ENCODE measurements around the gene FOLR2. TPM values are rescaled to one million over a fixed set of nuclear protein-coding genes. Genes with fewer than 3 reads are reported as not detected.
A peak's percentile ranks its signal among the peaks of the same experiment; 100 is the strongest.
"Not testable (repeated sequence)": the region's sequence is repeated elsewhere in the genome, so short reads cannot be mapped to it uniquely, and the experiment has no call there.

Gene FOLR2
- not detected in 2 replicates for total RNA-seq

DNA sequence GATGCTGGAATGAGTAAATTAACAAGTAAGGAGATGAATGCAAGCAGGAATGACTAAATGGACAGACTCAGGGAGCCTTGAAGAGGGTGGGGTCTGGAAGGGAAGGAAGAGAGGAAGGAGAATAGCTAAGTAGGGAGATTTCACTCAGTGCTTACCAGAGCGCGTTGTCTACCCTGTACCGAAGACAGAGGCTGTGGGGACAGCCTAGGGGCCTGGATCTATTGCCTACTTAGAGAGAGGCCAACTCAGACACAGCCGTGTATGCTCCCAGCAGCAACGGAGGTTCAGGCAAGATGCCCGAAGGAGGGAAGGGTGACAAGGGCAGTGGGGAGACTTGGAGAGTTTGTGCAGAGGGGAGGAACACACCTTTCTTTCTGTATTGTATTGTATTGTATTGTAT, at the start of gene FOLR2:
FOLR2 (plus strand) TSS at position 157 of the 400 bp plus-strand sequence. CDS start 1,791 bp downstream, outside the sequence.
- DNase-seq (ENCODE audit: low read depth) (no peak), FAIRE-seq (no peak)
- no peaks in the 10 kb centered on the region for H3K27me3 ChIP-seq (ENCODE audit: control insufficient read depth, insufficient read depth, low read length)
- TF ChIP-seq, protein P1, sequence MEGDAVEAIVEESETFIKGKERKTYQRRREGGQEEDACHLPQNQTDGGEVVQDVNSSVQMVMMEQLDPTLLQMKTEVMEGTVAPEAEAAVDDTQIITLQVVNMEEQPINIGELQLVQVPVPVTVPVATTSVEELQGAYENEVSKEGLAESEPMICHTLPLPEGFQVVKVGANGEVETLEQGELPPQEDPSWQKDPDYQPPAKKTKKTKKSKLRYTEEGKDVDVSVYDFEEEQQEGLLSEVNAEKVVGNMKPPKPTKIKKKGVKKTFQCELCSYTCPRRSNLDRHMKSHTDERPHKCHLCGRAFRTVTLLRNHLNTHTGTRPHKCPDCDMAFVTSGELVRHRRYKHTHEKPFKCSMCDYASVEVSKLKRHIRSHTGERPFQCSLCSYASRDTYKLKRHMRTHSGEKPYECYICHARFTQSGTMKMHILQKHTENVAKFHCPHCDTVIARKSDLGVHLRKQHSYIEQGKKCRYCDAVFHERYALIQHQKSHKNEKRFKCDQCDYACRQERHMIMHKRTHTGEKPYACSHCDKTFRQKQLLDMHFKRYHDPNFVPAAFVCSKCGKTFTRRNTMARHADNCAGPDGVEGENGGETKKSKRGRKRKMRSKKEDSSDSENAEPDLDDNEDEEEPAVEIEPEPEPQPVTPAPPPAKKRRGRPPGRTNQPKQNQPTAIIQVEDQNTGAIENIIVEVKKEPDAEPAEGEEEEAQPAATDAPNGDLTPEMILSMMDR (IDR thresholded peaks at IDR 0.05; ENCODE audit: insufficient read depth, low read length, severe bottlenecking), result no peak
- no peak within 1 kb of the TSS for H3K4me3 ChIP-seq (ENCODE audit: low read depth, low read length)
- H3K36me3 ChIP-seq (ENCODE audit: control insufficient read depth, insufficient read depth, low read length), result no peaks in the 10 kb centered on the region

DNA sequence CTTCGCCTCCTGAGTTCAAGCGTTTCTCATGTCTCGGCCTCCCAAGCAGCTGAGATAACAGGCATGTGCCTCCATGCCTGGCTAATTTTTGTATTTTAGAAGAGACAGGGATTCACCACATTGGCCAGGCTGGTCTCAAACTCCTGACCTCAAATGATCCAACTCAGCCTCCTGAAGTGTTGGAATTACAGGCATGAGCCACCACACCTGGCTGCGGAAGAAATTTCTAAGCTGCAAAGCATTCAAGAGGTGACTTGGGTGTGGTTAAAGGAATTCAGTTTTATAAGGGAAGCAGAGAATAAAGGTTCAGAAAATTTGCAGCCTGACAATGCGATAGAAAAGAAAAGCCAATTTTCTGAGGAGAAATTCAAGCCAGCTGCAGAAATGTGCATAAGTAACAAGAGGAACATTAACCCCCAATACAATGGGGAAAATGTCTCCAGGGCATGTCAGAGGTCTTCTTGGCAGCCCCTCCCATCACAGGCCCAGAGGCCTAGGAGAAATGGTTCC, 47.5 kb upstream of the FOLR2 start:
- not testable (repeated sequence) for FAIRE-seq; H3K27me3 ChIP-seq (ENCODE audit: control insufficient read depth, insufficient read depth, low read length); H3K4me3 ChIP-seq (ENCODE audit: low read depth, low read length); DNase-seq (ENCODE audit: low read depth); H3K36me3 ChIP-seq (ENCODE audit: control insufficient read depth, insufficient read depth, low read length)

DNA sequence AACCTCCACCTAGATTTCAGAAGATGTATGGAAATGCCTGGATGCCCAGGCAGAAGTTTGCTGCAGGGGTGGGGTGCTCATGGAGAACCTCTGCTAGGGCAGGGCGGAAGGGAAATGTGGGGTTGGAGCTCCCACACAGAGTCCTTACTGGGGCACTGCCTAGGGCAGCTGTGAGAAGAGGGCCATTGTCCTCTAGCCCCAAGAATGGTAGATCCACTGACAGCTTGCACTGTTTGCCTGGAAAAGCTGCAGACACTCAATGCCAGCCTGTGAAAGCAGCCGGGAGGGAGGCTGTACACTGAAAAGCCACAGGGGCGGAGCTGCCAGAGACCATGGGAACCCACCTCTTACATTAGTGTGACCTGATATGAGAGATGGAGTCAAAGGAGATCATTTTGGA, 46.8 kb upstream of the FOLR2 start:
- FAIRE-seq; DNase-seq (ENCODE audit: low read depth); H3K4me3 ChIP-seq (ENCODE audit: low read depth, low read length); H3K27me3 ChIP-seq (ENCODE audit: control insufficient read depth, insufficient read depth, low read length); H3K36me3 ChIP-seq (ENCODE audit: control insufficient read depth, insufficient read depth, low read length): not testable (repeated sequence)

DNA sequence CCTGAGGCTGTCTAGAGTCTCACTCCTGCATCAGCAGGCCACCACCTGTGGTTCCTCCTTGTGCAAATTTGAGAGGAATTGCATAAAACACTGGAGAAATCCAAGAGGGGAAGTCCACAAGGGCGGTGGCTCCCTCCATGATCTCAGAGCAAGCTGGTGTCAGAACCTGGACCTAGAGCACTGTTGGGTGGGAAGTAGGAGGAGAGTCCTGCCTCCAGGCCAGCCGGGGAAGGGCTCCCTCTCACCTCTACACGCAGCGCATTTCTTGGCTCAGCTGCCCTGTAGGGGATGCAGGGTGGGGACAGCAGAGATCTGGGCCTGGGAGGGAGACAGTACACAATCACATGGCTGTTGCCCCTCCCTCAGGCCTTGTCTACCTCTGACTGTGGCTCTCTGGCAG, 44.6 kb upstream of the FOLR2 start:
- H3K4me3 ChIP-seq (ENCODE audit: low read depth, low read length); DNase-seq (ENCODE audit: low read depth); H3K27me3 ChIP-seq (ENCODE audit: control insufficient read depth, insufficient read depth, low read length); H3K36me3 ChIP-seq (ENCODE audit: control insufficient read depth, insufficient read depth, low read length): not testable (repeated sequence)
- FAIRE-seq, result peak; percentile 97

DNA sequence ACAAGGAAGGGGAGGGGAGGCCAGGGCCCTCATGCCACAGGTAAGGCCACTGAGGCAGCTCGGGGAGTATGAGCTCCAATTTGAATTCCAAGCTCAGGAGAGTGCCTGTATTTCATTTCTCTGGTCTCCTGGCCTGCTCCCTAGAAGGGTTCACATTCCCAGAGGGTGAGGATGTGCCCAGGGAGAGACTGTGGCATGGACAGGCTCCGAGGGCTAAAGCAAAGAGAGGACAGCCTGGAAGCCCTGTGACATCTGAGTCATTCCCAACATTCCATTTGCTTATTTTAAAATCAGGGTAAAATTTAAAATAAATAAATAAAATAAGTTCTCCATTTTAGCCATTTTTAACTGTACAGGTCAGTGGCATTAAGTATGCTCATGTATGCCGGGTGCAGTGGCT, 43.3 kb upstream of the FOLR2 start:
- H3K36me3 ChIP-seq (ENCODE audit: control insufficient read depth, insufficient read depth, low read length), result no peaks in the 10 kb centered on the region
- H3K4me3 ChIP-seq (ENCODE audit: low read depth, low read length), result no peak overlapping the region
- no peaks in the 10 kb centered on the region for H3K27me3 ChIP-seq (ENCODE audit: control insufficient read depth, insufficient read depth, low read length)
- no peak for DNase-seq (ENCODE audit: low read depth)
- no peak for FAIRE-seq
- TF ChIP-seq, protein P1 (IDR thresholded peaks at IDR 0.05; ENCODE audit: insufficient read depth, low read length, severe bottlenecking), result no peak

DNA sequence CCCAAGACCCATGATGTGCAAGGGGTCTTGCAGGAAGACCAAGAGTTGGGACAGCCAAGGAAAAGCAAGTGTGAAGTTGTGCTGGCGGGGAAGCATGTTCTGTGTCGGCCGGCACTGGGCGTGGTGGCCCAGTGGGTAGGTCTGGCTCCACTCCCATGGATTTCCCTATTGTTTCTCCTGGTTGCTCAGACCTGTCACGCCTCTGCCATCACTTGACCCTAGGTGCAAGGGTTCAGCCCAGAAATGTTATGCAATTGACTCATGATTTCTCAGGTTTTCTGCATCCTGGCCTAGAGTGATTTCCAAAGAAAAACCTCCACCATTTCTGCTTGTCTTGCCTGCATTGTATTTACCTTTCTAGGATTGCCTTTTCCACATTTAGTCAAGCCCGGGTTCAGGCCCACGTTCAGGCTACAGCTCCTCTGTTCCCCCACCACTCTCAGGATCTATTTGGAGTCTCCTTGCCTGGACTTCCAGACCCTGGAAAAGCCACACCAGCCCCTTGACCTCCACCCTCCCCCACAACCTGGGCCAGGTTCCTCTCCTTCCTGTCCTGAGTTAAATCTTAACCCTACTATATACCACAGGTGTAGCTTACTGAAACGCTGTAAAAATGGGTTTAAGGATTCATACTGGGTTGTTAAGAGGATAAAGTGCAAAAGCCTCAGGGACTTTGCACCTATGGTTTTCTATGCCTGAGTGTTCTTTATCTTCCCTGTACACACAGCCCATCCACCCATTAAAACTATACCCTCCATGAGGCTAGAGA, 42.1 kb upstream of the FOLR2 start:
- Histone ChIP-seq H3K36me3 (ENCODE audit: control insufficient read depth, insufficient read depth, low read length) (no peaks in the 10 kb centered on the region), H3K4me3 (ENCODE audit: low read depth, low read length) (no peak overlapping the region), H3K27me3 (ENCODE audit: control insufficient read depth, insufficient read depth, low read length) (no peaks in the 10 kb centered on the region)
- DNase-seq (ENCODE audit: low read depth) (peak; percentile 78), FAIRE-seq (peak; percentile 99)
- TF ChIP-seq, protein P1 (IDR thresholded peaks at IDR 0.05; ENCODE audit: insufficient read depth, low read length, severe bottlenecking), result no peak

DNA sequence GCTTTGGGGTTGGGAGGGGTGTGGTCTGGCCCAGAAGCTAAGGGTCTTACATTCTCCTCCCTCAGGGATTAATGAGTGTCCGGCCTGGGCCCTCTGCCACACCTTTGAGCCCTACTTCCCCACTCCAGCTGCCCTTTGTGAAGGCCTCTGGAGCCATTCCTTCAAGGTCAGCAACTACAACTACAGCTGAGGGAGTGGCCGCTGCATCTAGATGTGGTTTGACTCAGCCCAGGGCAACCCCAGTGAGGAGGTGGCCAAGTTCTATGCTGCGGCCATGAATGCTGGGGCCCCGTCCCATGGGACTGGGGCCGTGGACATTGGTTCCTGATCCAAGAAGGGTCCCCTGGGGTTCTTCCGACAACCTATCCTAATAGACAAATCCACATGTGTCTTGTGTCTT, 38.9 kb upstream of the FOLR2 start:
- no peak for DNase-seq (ENCODE audit: low read depth)
- H3K27me3 ChIP-seq (ENCODE audit: control insufficient read depth, insufficient read depth, low read length), result no peaks in the 10 kb centered on the region
- no peaks in the 10 kb centered on the region for H3K36me3 ChIP-seq (ENCODE audit: control insufficient read depth, insufficient read depth, low read length)
- TF ChIP-seq, protein P1 (IDR thresholded peaks at IDR 0.05; ENCODE audit: insufficient read depth, low read length, severe bottlenecking), result no peak
- no peak for FAIRE-seq
- no peak overlapping the region for H3K4me3 ChIP-seq (ENCODE audit: low read depth, low read length)

Data from bronchial epithelial cell (primary cell).